ENCODE data around the gene RBM44.

RBM44 gene

GRCh38 chr2:237872178-237872887 is 73.8 kb downstream of the RBM44 start:
- no peak for FAIRE-seq

- no peak for FAIRE-seq
Observed at GRCh38 chr2:237873421-237873831, 74.8 kb downstream of the RBM44 start.

DNA sequence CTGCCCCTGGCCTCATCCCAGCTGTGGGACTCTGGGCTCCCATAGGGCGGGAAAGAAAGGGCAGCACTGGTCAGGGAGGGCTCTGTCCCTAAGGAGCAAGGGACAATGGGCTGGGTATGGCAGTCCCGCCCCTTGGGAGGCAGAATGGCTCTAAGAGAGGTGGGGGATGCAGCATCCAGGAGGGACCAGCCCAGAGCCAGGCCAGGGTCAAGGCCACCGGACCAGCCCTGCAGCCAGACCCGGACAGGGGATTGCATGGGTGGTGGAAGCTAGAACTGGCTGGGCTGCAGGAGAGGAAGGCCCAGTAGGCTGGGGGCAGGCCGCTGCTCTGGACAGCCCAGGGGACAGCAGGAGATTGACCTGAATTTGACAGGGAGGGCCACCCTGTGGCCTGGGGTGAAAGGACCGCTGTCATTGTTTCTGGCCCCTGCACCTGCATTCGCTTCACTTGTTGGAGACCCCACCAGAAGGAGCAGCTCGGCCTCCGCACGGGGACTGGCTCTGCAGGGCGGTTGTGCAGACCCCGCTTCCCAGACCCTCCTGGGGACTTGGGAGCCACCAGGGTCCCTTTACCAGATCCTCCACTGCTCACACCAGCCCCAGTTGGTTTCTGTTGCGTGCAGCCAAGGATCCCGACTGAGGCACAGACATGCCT is 75.4 kb downstream of the RBM44 start:
- FAIRE-seq, result no peak

- no peak for FAIRE-seq
Observed at GRCh38 chr2:237874585-237875161, 76.1 kb downstream of the RBM44 start.

GRCh38 chr2:237875256-237876060 is 76.9 kb downstream of the RBM44 start:
- no peak for FAIRE-seq

DNA sequence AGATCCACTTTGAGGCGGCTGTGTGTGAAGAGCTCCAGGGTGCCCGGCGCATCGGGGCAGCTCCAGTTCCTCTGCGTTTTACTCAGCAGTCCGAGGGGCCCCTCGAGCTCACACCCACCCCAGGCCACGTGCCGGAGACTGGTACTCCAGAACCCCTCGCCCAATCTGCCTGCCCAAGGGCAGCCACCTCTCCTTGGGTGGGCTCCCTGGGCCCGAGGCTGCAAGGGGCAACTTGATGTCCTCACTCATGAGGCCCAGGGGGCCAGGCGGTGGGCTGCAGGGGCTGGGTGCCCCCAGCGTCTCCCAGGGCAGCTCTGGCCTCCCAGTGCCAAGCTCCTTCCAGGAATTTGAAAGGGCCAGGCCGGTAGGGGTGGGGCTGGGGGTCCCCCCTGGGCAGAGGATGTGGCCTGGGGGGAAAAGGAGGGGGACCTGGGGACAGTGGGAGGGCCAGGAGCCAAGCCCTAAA is 77.5 kb downstream of the RBM44 start:
- no peak for FAIRE-seq

DNA sequence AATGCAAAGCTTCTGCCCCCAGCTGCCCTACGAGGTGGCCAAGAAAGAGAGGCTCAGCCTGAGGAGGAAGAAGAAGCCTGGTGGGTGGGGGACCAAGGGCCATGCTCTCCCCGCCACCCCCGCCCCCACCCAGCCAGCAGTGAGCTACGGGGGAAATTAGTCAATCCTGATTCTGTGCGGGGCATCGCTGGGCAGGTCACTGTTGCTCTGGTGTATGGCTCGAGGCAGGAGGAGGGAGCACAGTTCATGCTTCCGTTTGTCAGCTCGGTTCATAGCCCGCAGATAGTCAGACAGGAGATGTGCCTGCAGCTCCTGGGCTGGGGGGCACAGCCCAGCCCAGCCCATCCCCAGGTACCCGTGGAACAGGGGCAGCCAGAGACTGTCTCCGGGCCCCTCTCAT is 78.0 kb downstream of the RBM44 start:
- no peak for FAIRE-seq

- FAIRE-seq, result no peak
Observed at GRCh38 chr2:237876951-237877491, 78.4 kb downstream of the RBM44 start.

DNA sequence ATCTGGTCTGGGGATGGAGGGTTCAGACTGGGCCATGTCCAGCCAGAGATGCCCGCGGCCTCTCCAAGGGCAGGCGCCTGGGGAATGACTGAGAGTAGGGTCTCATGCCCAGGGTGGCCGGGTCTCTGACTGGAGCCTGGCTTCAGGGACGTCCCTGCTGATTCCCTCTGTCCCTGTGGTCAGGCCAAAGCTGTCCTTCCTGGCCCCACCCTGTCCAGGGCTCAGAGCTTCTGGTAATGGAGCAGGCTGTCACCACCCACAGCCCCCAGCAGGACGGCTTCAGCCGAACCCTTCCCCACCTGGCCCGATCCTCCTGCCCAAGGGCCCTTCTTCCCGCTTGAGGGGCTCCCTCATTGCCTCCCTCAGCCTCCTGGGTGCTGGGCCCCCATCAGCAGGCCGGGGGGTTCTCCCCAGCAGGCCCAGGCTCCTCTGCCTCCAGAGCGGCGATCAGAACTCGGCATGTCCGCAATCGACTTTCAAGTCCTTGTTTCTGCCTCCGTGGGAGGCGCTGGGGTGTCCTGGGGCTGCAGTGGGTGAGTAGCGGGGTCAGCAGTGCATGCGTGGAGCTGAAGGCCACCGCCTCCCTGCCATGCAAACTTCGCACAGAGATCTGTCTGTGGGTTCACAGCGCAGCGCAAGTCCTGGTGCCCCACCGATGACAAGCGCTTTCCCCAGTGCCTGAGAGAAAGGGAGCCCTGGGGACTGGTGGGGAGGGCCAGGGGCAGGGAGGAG is 79.2 kb downstream of the RBM44 start:
- no peak for FAIRE-seq

GRCh38 chr2:237878321-237879057 is 79.9 kb downstream of the RBM44 start:
- FAIRE-seq, result no peak

DNA sequence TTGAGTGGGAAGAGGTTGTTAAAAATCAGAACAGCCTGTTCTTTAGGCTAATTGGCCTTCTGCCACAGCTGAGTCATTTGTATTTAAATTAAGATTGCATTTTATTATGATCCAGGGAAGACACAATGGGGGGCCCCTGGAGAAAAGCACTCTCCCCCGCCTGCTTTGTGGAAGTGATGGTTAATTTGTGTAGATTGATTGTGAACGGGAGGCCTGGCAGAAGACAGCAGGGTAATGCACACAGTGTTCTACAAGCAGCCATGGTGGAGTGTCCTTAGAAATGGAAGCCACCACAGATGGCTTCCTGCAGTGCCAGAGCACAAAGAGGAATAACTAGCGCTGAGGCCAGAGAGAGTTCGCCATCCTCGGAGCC is 80.5 kb downstream of the RBM44 start:
- FAIRE-seq, result no peak

GRCh38 chr2:237879991-237880560 is 81.5 kb downstream of the RBM44 start:
- no peak for FAIRE-seq

- FAIRE-seq, result no peak
Observed at GRCh38 chr2:237882510-237883481, 84.2 kb downstream of the RBM44 start.

DNA sequence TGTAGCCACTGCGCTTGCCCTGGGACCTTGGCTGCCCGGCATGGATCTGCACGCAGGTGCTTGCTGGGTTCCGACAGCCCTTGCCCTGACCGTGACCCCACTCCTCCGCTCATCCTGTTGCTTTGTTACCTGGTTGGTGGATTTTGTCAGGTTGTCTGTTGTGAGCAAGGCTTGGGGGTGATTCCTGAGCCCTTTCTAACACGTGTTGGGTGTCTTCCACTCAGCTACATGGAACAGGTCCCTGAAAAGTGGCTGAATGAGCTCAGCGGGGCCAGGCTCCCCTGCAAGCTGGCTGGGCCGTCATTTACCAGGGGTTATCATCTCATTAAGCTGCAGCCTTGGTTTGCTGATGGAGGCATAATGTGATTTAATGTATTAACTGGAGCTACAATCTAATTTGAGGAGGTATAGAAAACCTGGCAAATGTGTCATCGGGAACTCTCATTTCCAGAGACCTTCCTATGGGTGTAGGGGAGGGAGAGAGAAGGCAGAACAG is 85.4 kb downstream of the RBM44 start:
- FAIRE-seq, result no peak

DNA sequence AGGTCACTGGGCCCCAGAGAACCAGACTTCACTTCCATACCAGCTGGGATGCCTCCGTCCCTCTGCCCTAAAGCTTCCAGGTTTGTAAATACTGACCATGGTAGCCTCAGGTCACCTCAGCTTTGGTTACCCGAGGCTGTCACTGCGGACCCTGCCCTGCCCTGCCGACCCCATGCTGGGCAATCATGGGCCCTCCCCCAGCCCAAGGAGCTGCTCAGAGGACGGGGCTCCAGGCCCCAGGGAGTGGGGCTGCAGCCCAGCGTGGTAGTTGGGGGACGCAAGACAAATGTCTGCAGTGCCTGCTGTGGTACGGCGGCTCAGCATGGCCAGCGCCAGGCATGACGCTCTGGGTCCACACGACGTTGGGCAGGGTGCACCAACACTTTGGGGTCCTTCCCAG is 86.1 kb downstream of the RBM44 start:
- FAIRE-seq, result no peak

DNA sequence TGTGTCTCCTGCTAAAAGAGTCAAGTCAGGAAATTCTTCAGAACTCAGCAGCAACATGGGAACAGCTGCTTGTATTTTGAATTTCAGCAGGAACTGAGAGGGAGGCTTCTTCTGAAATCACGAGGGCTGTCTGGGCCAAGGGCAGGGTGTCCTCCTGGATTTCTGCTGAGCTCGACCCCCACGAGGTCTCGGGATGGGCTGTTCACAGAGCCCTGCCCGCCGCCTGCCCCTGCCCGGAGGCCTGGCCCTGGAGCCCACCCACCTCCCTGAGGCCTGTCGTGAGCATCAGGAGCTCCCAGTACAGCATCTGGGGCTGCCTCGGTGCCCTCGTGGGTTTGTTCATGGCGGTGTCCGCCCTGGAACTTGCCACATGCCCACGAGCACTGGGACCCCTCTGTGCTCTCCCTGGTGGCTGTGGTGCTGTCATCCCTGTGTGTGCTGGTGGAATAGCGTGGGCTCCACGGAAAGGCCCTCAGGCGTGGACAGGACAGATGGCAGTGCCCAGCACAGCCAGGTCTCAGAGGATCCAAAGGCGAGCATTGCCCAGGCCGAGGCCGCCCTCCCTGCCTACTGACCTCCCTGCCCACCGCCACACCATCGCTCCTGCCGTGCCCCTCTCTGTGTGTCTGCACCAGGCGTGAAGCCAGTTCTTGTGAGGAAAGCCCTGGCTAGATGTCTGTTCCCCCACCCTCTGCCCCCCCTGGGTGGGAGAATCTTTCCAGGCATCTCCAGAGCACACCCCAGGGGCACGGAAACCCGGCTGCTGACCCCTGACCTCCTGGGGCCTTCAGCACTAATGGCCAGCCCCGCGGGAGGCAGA is 86.7 kb downstream of the RBM44 start:
- FAIRE-seq, result no peak

DNA sequence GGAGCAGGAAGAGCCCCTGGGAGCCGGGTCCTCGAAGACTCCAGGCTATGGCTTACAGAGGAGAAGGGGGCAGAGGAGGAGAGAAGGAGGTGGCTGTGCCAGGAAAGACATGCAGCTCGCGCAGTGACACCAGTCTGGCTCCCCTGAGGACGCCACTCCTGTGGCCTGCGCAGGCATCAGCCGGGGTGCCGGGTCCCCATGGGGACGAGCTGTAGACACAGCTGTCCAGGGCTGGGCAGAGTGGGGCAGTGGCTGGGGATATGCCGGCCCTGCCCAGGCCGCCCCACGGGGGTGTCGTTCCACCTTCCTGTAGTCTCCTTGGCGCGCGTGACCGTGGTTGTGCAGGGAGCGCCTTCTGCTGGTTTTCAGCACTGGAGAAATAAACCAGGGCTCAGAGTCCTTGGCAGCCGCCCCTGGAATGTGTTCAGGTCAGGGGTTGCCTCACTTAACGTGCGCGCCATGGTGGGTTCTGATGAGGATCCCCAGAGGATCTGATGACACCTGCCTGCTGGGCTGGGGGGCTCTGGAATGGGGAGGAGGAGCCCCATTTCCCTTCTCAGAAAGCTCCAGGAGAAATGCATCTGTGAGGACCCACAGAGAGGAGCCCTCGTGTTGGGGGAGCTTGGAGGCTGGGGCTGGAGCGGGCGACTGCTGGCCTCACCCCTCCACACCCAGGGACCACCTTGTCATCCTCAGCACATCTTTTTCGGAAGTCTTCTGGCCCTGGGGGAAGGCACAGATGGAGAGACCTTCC is 87.5 kb downstream of the RBM44 start:
- no peak for FAIRE-seq
